SK-MEL-5 (cell line): ENCODE measurements around the gene ATP2C2. TPM values are rescaled to one million over a fixed set of nuclear protein-coding genes. Genes with fewer than 3 reads are reported as not detected.
A peak's percentile ranks its signal among the peaks of the same experiment; 100 is the strongest.

ENCODE experiments used
- DNase-seq: peaks from one replicate; pipeline ENCODE4 v3.0.0-alpha.2; 2016; ENCODE audit warnings: low read depth, low spot score
- in situ Hi-C: cut with HindIII; loops from 2 replicates; pipeline ENCODE4 v1.10.0; 2016; ENCODE audit warnings: low sequenced_read_pairs, high pct_unique_total_duplicates, low pct_unique_long_range_greater_than_20kb
- total RNA-seq: library from RNA; depleted of rRNA; stranded (reverse); fragments of >200 nt; shearing (Covaris generic); gene quantifications from 2 replicates; pipeline ENCODE4 v1.2.3, GENCODE V29; 2014; rRNA removed

Gene ATP2C2
- total RNA-seq, 1 experiment from 2014 or later = 0.29 TPM

GRCh38 chr16:84504420-84505248 is 136.3 kb downstream of the ATP2C2 start, which contains the start of gene MEAK7:
Gene MEAK7 (minus strand): TSS chr16:84504659. CDS start chr16:84498086, 6,573 bp downstream.
- DNase-seq = peak; percentile 96
- in situ Hi-C loops = no loop called here

GRCh38 chr16:84505249-84506187 is 137.2 kb downstream of the ATP2C2 start:
- in situ Hi-C loops = no loop called here
- no peak for DNase-seq

DNA sequence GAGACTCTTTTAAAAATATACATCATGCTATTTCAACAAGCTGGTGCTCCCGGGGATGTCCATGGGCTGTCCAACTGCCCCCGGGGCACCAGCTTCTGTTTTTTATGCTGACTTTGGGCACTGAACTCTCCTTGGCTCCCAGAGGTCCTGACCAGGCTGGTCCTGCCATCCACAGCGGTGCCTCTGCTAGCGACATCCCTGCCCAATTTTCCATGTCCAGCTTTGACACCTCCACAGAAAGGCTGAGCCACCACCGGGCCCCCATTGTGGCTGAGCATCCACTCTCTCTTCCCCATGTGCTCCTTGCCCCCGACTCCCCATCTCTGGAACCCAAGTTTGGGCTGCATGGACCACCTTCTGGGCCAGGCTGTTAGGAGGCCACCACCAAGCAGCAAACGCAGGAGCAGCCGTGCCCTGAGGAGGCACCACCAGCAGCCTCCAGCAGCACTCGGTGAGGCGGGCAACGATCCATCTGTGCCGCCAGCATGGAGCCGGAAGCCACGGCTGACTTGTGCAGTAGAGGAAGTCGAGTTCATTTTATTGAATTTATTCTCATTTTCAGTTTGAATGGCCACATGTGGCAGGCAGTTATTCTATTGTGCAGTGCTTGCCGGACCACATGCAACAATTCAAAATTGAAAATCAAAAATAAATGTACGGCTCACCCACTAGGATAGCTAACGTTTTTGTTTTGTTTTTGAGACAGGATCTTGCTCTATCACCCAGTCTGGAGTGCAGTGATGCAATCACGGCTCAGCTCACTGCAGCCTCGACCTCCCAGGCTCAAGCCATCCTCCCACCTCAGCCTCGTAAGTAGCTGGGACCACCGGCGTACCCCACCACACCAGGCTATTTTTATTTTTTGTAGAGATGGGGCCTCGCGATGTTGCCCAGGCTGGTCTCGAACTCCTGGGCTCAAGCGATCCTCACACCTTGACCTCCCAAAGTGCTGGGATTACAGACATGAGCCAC is 139.0 kb downstream of the ATP2C2 start:
- DNase-seq = no peak
- in situ Hi-C loops = no loop called here

GRCh38 chr16:84508502-84508901 is 140.2 kb downstream of the ATP2C2 start:
- DNase-seq = no peak
- in situ Hi-C loops = no loop called here

- DNase-seq = no peak
- in situ Hi-C loops = no loop called here
These were observed 141.0 kb downstream of the ATP2C2 start for GRCh38 chr16:84509032-84509950.

GRCh38 chr16:84511180-84511800 is 143.0 kb downstream of the ATP2C2 start:
- in situ Hi-C loops = no loop called here
- peak; percentile 79 for DNase-seq

DNA sequence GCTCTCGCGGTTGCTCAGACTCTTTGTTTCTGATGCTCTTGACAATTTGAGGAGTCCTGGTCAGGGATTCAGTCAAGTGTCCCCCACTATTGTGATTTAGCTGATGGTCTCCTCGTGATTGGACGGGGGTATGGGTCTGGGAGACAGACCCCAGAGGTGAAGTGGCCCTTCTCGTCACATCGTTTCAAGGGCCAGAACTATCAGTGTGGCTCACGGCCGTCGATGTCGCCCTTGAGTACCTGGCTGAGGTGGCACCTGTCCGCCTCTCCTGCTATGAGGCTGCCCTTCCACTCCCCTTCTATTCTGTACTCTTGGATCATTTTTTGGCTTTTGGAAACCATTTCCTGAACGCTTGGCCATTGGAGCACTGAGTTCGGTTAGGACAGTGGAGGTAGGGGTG is 143.5 kb downstream of the ATP2C2 start:
- in situ Hi-C loops = no loop called here
- no peak for DNase-seq

DNA sequence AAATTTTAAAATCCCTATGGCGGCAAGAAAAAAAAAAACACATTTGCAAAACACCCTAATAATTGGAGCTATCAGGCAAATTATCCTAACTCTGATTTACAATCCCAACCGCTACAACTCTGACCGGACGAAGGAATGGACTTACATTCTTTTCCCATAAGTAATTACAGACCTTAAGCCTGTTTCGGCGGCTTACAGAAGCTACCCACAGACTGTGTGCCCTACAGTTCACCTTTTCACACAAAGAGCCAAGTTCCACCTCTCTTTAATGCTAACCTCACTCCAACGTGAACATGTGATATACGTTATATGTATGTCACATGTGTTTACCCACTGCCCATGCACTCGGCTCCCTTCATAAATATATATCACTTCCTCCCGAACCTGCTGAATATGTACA is 144.8 kb downstream of the ATP2C2 start:
- no peak for DNase-seq
- in situ Hi-C loops = no loop called here

DNA sequence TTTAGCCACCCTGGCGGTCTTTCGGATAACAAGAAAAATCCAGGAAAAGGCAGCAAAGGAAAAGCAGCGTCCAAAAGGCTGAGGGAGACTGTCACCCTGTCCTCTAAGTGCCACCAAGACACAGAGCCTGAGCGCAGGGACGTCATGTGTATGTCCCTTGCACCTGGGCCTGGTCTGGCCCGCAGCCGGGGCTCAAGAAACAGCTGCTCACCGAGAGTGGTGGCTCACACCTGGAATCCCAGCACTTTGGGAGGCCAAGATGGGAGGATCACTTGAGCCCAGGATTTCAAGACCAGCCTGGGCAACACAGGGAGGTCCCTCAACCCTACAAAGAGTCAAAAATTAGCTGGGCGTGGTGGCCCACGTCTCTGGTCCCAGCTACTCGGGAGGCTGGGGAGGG is 145.3 kb downstream of the ATP2C2 start:
- in situ Hi-C loops = no loop called here
- DNase-seq = no peak

Other genes starting within 250 kb of the ATP2C2 start
- 41.1 and 42.0 TPM in 2 replicates for gene HSDL1, start 223.4 kb upstream of the ATP2C2 start, total RNA-seq
- gene DNAAF1, start 223.2 kb upstream of the ATP2C2 start, total RNA-seq = 0.16 and 0.63 TPM in 2 replicates
- 39.7 and 54.1 TPM in 2 replicates for gene TAF1C, start 181.5 kb upstream of the ATP2C2 start, total RNA-seq
- gene ADAD2, start 177.4 kb upstream of the ATP2C2 start, total RNA-seq = 0.11 and 0.21 TPM in 2 replicates
- 3.3 and 3.5 TPM in 2 replicates for gene KCNG4, start 128.5 kb upstream of the ATP2C2 start, total RNA-seq
- 714 and 808 TPM in 2 replicates for gene WFDC1, start 73.7 kb upstream of the ATP2C2 start, total RNA-seq
- 4.4 and 6.7 TPM in 2 replicates for gene MEAK7, start 136.1 kb downstream of the ATP2C2 start, total RNA-seq
- gene COTL1, start 249.5 kb downstream of the ATP2C2 start, total RNA-seq = 159 and 171 TPM in 2 replicates